Measurements from ENCODE around the gene VKORC1L1.
"Not testable (repeated sequence)": the region's sequence is repeated elsewhere in the genome, so short reads cannot be mapped to it uniquely, and the experiment has no call there.

The VKORC1L1 gene

GRCh38 chr7:65872776-65873581 lies at the start of gene VKORC1L1:
TSS of gene VKORC1L1 (plus strand) at chr7:65873074. CDS start at chr7:65873372, 298 bp downstream.
- DNase-seq = peak; percentile 90

- DNase-seq = no peak
Observed at GRCh38 chr7:65827366-65827765, 45.5 kb upstream of the VKORC1L1 start.

DNA sequence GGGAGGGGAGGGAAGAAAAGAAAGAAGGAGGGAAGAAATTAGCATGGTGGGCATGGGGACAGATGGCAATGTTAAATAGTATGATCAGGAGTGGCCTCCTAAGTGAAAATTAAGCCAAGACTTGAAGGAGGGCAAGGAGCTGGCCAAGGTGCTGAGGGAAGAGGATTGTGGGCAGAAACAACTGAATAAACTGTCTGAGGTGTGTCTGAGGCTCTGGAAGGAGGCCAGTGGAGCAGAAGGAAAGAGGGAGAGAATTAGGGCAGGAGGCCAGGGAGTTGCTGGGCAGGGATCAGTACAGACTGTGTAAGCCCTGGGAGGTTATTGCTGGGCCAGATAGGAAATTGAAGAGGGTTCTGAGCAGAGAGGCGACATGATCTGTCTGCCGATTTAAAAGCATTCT lies 40.6 kb upstream of the VKORC1L1 start:
- peak; percentile 13 for DNase-seq

- DNase-seq = not testable (repeated sequence)
Observed at GRCh38 chr7:65836684-65837083, 36.2 kb upstream of the VKORC1L1 start.

DNA sequence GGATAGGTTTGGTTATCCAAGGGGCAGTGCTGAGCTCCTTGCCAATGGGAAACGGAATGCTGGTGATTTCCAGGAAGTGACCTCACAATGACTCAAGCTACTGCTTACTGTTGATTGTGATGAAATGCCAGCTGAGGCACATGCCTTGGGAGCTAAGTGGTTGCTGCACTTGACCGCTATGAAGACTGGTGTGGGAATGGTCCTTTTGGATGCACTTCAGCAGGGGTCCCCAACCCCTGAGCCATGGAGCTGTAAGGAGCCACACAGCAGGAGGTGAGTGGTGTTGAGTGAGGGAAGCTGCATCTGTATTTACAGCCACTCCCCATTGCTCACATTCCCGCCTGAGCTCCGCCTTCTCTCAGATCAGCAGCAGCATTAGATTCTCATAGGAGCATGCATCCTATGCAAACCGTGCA lies 35.3 kb upstream of the VKORC1L1 start:
- peak; percentile 0 for DNase-seq

DNA sequence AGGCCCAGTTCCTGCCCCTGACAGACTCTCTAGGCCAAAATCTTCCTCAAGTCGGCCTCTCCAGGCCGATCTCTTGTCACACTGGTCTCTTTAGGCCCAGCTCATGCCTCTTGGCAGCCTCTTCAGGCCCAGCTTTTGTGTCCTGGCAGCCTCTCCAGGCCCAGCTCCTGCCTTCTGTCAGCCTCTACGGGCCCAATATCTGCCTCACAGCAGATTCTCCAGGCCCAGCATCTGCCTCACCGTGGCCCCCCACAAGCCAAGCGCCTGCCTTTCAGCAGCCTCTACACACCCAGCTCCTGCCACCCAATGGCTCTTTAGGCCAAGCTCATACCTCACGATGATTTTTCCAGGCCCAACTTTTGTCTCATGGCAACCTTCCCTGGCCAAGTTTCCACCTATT lies 33.0 kb upstream of the VKORC1L1 start:
- DNase-seq = no peak

DNA sequence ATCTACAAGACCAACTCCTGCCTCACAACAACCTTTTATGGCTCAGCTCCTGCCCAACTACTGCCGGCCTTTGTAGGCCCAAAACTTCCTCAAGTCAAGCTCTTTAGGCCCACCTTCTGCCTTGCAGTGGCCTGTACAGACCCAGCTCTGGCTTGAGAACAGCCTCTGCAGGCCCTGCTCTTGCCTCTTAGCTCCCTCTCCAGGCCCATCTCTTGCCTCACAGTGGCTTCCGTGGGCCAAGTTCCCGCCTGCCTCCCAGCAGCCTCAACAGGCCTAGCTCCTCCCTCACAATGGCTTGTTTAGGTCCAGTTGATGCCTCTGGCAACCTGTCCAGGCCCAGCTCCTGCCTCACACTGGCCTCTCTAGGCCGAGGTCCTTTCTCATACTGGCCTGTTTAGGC lies 32.4 kb upstream of the VKORC1L1 start:
- peak; percentile 56 for DNase-seq

DNA sequence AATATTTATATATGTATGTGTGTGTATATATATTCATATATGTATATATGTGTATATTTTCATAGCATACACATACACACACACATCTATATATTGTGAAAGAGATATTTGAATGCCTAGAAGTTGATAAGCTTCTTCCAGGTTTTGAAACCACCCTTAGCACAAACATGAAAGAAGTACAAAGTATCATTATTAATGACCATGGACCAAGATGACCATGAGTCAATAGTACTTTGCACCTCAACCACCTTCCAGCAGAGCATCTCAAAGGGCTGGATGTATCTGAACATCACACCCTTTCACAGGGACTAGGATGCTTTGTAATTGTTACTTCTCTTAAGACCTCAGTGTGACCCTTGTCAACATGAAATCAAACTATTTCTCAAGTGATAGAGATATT lies 29.3 kb upstream of the VKORC1L1 start:
- not testable (repeated sequence) for DNase-seq

- no peak for DNase-seq
Observed at GRCh38 chr7:65846008-65846570, 26.8 kb upstream of the VKORC1L1 start.

DNA sequence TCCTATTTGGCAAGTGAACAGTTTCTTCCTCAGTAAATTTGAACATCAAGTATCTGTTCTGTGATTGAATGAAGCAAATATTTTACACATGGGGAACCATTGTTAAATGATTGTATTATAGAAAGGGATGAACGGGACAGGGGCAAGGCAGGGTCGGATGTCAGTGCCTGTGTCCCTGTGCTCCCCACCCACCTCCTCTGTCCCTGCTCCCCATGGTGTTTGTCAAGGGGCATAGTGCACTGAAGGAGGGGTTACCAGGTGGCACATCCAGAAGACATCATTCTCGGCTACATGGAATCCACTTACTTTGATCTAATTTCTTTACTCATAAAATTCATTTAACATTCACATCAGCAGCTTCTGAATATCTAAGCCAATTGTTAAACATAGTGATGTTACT lies 19.4 kb upstream of the VKORC1L1 start:
- DNase-seq = not testable (repeated sequence)

DNA sequence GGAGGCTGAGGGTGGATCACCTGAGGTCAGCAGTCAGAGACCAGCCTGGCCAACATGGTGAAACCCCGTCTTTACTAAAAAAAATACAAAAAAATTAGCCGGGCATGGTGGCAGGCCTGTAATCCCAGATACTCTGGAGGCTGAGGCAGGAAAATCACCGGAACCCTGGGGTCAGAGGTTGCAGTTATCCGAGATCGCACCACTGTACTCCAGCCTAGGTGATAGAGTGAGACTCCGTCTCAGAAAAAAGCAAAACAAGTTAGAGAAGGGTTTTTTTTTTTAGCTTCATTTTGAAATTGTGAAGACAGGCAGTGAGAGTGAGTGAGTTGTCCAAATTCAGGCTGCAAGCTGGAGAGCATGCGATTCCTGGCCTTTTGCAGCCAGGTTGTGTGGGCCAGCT lies 19.0 kb upstream of the VKORC1L1 start:
- not testable (repeated sequence) for DNase-seq

GRCh38 chr7:65857321-65857894 lies 15.5 kb upstream of the VKORC1L1 start:
- not testable (repeated sequence) for DNase-seq

DNA sequence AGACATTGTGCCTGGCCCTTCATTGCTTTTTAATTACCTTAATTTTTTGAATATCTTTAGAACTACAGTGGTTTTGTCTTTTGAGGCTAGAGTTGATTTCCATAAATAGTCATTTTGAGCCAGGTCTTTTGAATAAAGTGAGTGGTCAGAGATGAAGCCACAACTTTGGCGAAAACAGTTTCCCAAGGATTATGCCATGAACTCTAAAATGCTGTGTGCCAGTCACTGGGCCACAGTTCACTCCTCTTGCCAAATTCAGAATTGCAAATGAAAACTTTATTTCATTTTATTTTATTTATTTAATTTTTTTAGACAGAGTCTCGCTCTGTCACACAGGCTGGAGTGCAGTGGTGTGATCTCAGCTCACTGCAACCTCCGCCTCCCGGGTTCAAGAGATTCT lies 14.2 kb upstream of the VKORC1L1 start:
- DNase-seq = not testable (repeated sequence)

DNA sequence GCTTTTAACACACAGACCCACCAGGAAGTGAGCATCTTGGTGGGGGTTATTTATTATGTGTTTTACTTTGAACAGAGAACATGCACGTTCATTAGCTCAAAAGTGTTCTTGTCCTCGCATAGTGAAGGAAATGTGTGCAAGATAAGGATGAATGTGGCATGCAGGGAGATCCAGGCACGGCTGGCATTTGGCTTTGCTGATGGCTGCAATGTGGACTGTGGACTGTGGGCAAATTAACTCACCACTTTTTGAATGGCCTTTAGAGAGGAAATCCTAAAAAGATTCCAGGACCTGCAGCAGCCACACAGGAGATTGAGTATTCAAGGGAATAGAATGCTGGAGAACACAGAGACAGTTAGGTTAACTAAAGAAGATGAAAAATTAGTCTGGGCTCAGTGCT lies 6.6 kb upstream of the VKORC1L1 start:
- not testable (repeated sequence) for DNase-seq

- DNase-seq = not testable (repeated sequence)
Observed at GRCh38 chr7:65867681-65868080, 5.2 kb upstream of the VKORC1L1 start.

- not testable (repeated sequence) for DNase-seq
Observed at GRCh38 chr7:65869312-65869711, 3.6 kb upstream of the VKORC1L1 start.

DNA sequence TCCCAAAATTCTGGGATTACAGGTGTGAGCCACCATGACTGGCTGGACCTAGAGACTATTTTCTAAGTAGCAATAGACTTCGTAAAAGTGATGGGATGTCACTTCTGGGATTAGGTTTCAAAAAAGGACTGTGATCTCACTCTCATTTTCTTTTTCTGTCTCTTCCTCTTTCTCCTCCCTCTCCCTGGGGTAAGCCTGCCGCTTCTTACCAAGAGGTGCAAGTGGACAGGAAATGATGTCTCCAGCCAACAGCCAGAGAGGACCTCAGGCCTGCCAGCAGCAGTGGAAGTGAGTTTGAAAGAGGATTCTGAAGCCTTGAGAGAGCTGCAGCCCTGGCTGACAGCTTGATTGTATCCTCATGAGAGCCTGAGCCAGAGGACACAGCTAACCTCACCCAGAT lies 1.4 kb upstream of the VKORC1L1 start:
- peak; percentile 88 for DNase-seq

GRCh38 chr7:65873582-65874193 lies 814 bp downstream of the VKORC1L1 start:
- not testable (repeated sequence) for DNase-seq

DNA sequence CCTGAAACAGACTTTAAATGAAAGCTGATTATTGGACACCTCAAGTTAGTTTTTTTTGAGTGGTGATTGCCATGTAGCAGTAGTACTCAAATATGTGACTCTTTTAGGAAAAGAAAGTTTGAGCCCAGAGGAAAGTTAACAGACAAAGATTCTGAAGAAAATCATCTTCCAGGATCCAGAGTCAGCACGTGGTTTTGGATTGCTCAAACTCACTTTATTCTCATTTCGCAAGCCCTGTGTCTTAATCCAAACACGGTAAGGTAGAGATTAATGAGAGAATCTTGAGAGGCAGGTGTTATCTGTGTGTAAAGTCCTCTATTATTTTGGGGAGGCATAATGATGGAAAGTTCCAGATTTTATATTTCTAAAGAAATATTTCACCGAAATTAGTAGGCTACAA lies 2.8 kb downstream of the VKORC1L1 start:
- DNase-seq = peak; percentile 27

DNA sequence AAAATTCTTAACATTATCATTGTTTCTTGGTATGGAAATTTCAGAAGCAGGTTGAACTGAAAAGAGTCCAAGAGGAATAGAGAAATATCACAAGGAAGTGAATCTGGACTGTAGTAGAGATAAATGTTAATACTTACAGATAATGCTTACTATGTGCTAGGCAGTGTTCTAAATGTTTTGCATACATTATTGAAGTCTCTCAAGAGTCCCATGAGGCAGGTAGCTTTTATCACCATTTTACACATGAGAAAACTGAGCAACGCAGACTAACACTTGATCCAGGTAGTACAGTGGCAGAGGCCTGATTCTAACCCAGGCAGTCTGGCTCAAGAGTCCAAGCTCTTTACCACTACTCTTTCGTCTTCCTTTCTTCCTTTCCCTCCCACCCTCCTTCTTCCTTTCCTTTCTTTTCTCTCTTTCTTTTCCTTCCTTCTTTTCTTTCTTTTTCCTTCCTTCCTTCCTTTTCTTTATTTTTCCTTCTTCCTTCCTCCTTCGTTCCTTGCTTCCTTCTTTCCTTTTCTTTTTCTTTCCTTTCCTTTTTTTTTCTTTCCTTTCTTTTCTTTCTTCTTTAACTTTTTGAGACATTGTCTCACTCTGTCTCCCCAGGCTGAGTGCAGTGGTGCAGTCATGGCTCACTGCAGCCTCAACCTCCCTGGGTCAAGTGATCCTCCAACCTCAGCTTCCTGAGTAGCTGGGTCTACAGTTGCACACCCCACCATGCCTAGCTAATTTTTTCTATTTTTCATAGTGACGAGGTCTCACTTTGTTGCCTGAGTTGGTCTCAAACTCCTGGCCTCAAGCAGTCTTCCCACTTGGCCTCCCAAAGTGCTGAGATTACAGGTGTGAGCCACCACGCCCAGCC lies 6.6 kb downstream of the VKORC1L1 start:
- not testable (repeated sequence) for DNase-seq

GRCh38 chr7:65880242-65880641 lies 7.4 kb downstream of the VKORC1L1 start:
- not testable (repeated sequence) for DNase-seq

DNA sequence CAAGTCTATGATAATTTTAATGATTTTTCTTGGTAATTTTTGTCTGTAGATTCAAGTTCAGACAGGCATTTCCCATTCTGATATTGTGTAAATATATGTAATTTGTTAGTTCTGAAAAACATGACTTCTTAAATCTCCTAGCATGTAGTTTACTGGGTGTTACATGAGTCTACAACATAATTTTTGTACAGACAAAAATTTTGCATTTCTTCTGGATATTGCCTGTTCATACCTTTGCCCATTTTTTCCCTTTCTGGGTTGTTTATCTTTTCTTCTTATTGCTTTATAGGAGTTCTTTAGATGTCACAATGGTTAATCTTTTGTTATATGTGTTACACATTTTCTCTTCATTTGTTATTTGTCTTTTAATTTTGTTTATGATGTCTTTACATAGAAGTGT lies 12.1 kb downstream of the VKORC1L1 start:
- not testable (repeated sequence) for DNase-seq

- DNase-seq = not testable (repeated sequence)
Observed at GRCh38 chr7:65885533-65885932, 12.7 kb downstream of the VKORC1L1 start.

Measured in MV-4-11 (cell line).